HG02884 (cell line): ENCODE results near the gene OTOL1.

Experiments used
- ATAC-seq: cut with Tn5 transposase; IDR thresholded peaks from one replicate; pipeline ENCODE4 v1.9.1; 2021; ENCODE audit warnings: mild to moderate bottlenecking, moderate library complexity; ENCODE audit not compliant: unreplicated experiment

OTOL1 gene

DNA sequence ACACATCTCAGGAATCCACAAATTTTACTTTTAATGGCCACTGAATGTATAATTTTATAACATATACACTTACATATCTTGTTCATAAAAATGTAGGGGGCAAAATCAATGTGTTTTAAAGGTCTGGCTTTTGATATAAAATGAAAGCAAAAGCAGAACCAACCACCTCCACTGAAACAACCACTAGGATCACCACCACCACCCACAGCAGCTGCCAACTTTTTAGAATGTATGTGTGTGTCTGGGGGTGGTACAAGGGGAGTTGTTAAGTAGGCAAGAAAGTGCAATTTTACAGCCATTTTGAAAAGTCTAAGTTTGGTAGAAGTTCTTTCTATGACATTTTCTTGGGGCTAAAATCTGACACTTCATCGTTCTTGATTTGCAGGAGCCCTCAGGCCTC is 44.0 kb downstream of the OTOL1 start:
- ATAC-seq = peak; percentile 54

- ATAC-seq = no peak
These were observed 49.2 kb downstream of the OTOL1 start for GRCh38 chr3:161545824-161546223.

GRCh38 chr3:161548301-161548700 is 51.7 kb downstream of the OTOL1 start:
- ATAC-seq = no peak

GRCh38 chr3:161549261-161549660 is 52.7 kb downstream of the OTOL1 start:
- peak; percentile 55 for ATAC-seq

DNA sequence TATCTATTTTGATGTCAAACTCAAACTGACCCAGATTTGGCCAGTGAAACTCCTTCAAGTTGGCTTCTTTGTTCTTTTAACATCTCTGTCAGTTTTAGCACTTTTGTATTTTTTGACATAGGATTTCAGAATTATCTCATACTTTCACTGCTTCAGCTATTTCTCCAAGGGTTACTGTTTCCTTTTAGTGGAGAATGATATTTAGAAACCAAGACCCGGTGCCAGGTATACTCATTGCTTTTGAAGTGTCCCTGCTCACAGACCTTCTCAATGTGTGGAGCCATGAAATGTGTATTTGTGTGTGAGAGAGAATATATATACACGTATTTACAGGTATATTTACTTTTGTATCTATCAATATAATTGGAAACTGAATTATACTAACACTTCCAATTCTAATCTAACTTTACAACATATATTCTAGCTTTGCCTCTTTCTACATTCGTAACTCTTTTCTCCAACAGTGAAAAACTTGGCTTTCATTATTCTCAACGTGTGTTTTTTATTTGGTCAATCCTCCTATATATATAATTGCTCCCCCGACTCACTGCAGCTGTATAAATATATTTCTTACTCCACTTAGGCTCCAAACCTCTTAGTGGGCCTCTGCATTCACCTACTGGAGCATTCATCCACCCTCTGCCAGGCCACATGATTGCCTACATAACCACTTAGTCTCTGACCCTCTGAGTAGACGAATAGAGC is 54.0 kb downstream of the OTOL1 start:
- no peak for ATAC-seq

GRCh38 chr3:161551697-161552096 is 55.1 kb downstream of the OTOL1 start:
- ATAC-seq = no peak

GRCh38 chr3:161552984-161553560 is 56.5 kb downstream of the OTOL1 start:
- ATAC-seq = no peak
